Peyer's patch (tissue), 4 donors: ENCODE results near the gene C8A. TPM values are rescaled to one million over a fixed set of nuclear protein-coding genes. Genes with fewer than 3 reads are reported as not detected.

Experiments used
- DNase-seq, 3 donors: peaks; one replicate each; pipeline ENCODE4 v3.0.0-alpha.2; 2017 to 2019
- H3K27ac ChIP-seq, 4 donors: fragments of 200-600 bp; sonication (generic); one replicate each; pipeline ENCODE4 v1.5.1; 2016 to 2019
- H3K27me3 ChIP-seq, 2 donors: fragments of 200-600 bp; sonication (generic); one replicate each; pipeline ENCODE4 v1.5.1; 2019
- H3K36me3 ChIP-seq, 3 donors: fragments of 200-600 bp; sonication (generic); one replicate each; pipeline ENCODE4 v1.5.1; 2016 to 2019
- H3K4me1 ChIP-seq, 4 donors: fragments of 200-600 bp; sonication (generic); one replicate each; pipeline ENCODE4 v1.5.1; 2016 to 2019
- H3K4me3 ChIP-seq, 4 donors: fragments of 200-600 bp; sonication (generic); 1 replicate in 3 of 4; 2 replicates in 1 of 4; pipeline ENCODE4 v1.5.1; 2016 to 2019; ENCODE audit warnings: mild to moderate bottlenecking in 1 of 4
- H3K9me3 ChIP-seq, 4 donors: fragments of 200-600 bp; sonication (generic); one replicate each; pipeline ENCODE4 v1.5.1; 2016 to 2019; ENCODE audit warnings: mild to moderate bottlenecking in 1 of 4
- POLR2A ChIP-seq, 2 donors: fragments of 450-650 bp; IDR thresholded peaks; one replicate each; pipeline ENCODE4 v1.5.1; 2017; ENCODE audit warnings: antibody characterized with exemption in 2 of 2, mild to moderate bottlenecking in 2 of 2, moderate library complexity in 2 of 2
- total RNA-seq, 4 donors: library from RNA; depleted of rRNA; stranded (reverse); fragments of >200 nt; gene quantifications; one replicate each; pipeline ENCODE4 v1.1.0, GENCODE V29; 2016
- TF ChIP-seq, protein P1 (sequence below), 6 experiments: fragments of 450-650 bp in 4 of 6; fragments of 200-600 bp in 2 of 6; sonication (generic) in 1 of 6; IDR thresholded peaks; one replicate each; pipeline ENCODE4 v1.5.1; 2017 to 2019; ENCODE audit warnings: antibody characterized with exemption in 6 of 6, mild to moderate bottlenecking in 3 of 6, moderate library complexity in 1 of 6

Gene C8A
- total RNA-seq, 4 donors from 2014 or later: not detected

DNA sequence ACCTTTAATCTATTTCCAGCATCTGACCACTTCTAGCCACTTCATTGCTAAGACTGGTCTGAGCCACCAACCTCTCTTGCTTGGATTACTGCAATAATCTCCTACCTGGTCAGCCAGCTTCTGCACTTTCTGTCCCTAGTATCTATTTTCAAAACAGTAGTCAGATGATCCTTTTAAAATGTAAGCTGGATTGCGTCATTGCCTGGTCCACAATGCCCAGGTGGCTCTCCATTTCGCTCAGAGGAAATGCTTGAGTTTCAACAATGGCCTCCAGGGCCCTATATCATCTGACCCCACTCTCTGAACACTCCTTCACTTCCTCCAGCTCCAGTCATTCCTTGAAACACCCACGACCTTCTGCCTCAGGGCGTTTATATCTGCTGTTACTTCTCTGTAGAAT is 37.7 kb upstream of the C8A start:
- TF ChIP-seq POLR2A (IDR thresholded peaks at IDR 0.05): no peak
- TF ChIP-seq, protein P1, sequence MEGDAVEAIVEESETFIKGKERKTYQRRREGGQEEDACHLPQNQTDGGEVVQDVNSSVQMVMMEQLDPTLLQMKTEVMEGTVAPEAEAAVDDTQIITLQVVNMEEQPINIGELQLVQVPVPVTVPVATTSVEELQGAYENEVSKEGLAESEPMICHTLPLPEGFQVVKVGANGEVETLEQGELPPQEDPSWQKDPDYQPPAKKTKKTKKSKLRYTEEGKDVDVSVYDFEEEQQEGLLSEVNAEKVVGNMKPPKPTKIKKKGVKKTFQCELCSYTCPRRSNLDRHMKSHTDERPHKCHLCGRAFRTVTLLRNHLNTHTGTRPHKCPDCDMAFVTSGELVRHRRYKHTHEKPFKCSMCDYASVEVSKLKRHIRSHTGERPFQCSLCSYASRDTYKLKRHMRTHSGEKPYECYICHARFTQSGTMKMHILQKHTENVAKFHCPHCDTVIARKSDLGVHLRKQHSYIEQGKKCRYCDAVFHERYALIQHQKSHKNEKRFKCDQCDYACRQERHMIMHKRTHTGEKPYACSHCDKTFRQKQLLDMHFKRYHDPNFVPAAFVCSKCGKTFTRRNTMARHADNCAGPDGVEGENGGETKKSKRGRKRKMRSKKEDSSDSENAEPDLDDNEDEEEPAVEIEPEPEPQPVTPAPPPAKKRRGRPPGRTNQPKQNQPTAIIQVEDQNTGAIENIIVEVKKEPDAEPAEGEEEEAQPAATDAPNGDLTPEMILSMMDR (IDR thresholded peaks at IDR 0.05): no peak
- Histone ChIP-seq H3K4me1 (peaks cover 0 to 18% (median 3%) of the 10 kb centered on the region in 4 donors), H3K27me3 (no peaks in the 10 kb centered on the region), H3K27ac (no peak overlapping the region), H3K9me3 (no peaks in the 10 kb centered on the region), H3K36me3 (no peaks in the 10 kb centered on the region), H3K4me3 (no peak overlapping the region)
- no peak for DNase-seq

DNA sequence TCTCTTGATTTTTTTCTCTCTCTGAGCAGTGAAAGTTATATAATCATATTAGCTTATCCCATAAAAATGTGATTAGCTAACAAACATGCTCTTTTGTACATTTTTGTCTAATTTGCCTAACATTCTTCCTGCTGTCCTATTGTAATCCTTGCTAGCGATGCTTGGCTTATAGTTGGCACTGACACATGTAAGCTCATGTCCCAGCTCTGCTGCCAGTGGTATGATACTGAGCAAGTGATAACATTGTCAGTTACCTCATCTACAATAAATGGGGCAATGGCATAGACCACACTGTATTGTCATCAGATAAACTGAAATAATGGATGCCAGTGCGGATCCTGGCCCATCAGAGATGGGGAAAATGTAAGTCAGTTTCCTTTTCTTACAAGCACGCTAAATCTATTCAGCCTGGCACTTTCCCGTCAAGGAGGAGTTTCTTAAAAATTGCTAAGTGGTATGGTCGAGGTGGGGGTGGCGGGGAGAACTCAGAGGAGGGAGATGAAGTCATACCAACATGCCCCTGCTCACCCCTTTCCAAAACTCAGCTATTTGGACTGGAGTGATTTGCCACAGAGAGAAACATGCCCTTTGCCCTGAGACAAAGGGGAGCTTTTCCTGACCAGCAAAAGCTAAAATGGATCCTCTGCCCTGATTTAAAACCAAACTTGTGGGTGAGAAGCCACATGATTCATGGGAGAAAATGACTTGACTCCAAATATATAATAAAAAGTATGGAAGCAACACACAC is 36.7 kb upstream of the C8A start:
- no peaks in the 10 kb centered on the region for H3K36me3 ChIP-seq
- peak overlapping the region in 1 of 4 donors; percentile 74 for H3K27ac ChIP-seq
- no peak for TF ChIP-seq POLR2A (IDR thresholded peaks at IDR 0.05)
- TF ChIP-seq, protein P1 (IDR thresholded peaks at IDR 0.05): no peak
- H3K4me3 ChIP-seq: peak overlapping the region in 1 of 4 donors; percentile 3
- H3K27me3 ChIP-seq: no peaks in the 10 kb centered on the region
- no peak for DNase-seq
- H3K4me1 ChIP-seq: peaks cover 0 to 18% (median 3%) of the 10 kb centered on the region in 4 donors
- no peaks in the 10 kb centered on the region for H3K9me3 ChIP-seq

- Histone ChIP-seq H3K36me3 (no peaks in the 10 kb centered on the region), H3K27me3 (no peaks in the 10 kb centered on the region), H3K9me3 (no peaks in the 10 kb centered on the region), H3K4me1 (peaks cover 0 to 18% (median 3%) of the 10 kb centered on the region in 4 donors), H3K4me3 (peak within 1 kb of the TSS in 2 of 4 donors; percentile 14 to 35), H3K27ac (peak within 1 kb of the TSS in 2 of 4 donors; percentile 74)
- TF ChIP-seq, protein P1 (IDR thresholded peaks at IDR 0.05): no peak
- TF ChIP-seq POLR2A (IDR thresholded peaks at IDR 0.05): no peak
- peak in 1 of 3 donors; percentile 73 for DNase-seq
Measured at GRCh38 chr1:56819387-56819899, 35.2 kb upstream of the C8A start, which contains the start of gene FYB2. Gene FYB2 (minus strand): TSS chr1:56819404. CDS start chr1:56819290, 114 bp downstream.

GRCh38 chr1:56820755-56821461 is 33.7 kb upstream of the C8A start:
- no peak overlapping the region for H3K27ac ChIP-seq
- H3K4me3 ChIP-seq: no peak overlapping the region
- no peaks in the 10 kb centered on the region for H3K27me3 ChIP-seq
- peaks cover 0 to 18% (median 3%) of the 10 kb centered on the region in 4 donors for H3K4me1 ChIP-seq
- TF ChIP-seq POLR2A (IDR thresholded peaks at IDR 0.05): no peak
- TF ChIP-seq, protein P1 (IDR thresholded peaks at IDR 0.05): peak; percentile 32 to 91 (median 84)
- peak; percentile 56 to 91 (median 86) for DNase-seq
- no peaks in the 10 kb centered on the region for H3K9me3 ChIP-seq
- no peaks in the 10 kb centered on the region for H3K36me3 ChIP-seq

GRCh38 chr1:56821462-56821797 is 33.2 kb upstream of the C8A start:
- no peak for DNase-seq
- Histone ChIP-seq H3K27ac (no peak overlapping the region), H3K4me1 (peaks cover 0 to 18% (median 3%) of the 10 kb centered on the region in 4 donors), H3K36me3 (no peaks in the 10 kb centered on the region), H3K4me3 (no peak overlapping the region), H3K9me3 (no peaks in the 10 kb centered on the region), H3K27me3 (no peaks in the 10 kb centered on the region)
- TF ChIP-seq, protein P1 (IDR thresholded peaks at IDR 0.05): no peak
- TF ChIP-seq POLR2A (IDR thresholded peaks at IDR 0.05): no peak
